K562 (cell line): Measurements from ENCODE around the gene ATP1A2. TPM values are rescaled to one million over a fixed set of nuclear protein-coding genes. Genes with fewer than 3 reads are reported as not detected.

ENCODE experiments used
- ATAC-seq: fragments of 200-7000 bp; cut with Tn5 transposase; 3 replicates; pipeline ENCODE4 v1.9.1; 2020; ENCODE audit warnings: moderate library complexity
- BruUV-seq: library from RNA; stranded (reverse); fragments of 400-500 nt; replicated peaks from 2 replicates; lab custom pipeline; 2021; lab: Mats Ljungman, UMichigan
- CTCF ChIA-PET: fragments of 300-600 bp; formaldehyde crosslinking; extraction: SDS; loops from one replicate; lab custom pipeline; 2021; ENCODE audit warnings: low intra/inter-chr PET ratio; lab: Yijun Ruan, JAX
- POLR2A ChIA-PET: fragments of 300-600, 350-650 bp; sonication (Branson Sonifier 250); formaldehyde crosslinking; extraction: SDS; loops from one replicate; lab custom pipeline; 2021; ENCODE audit warnings: antibody characterized with exemption, inconsistent platforms; lab: Yijun Ruan, JAX
- DNase-seq, 4 experiments: peaks; one replicate each; pipeline versions ENCODE4 v3.0.0 to v3.0.0-alpha.2; 2011 to 2018; ENCODE audit warnings: low spot score in 3 of 4, mixed read lengths in 3 of 4; ENCODE audit errors: extremely low read depth in 1 of 4
- FAIRE-seq: peaks from 2 replicates; lab custom pipeline; 2011; peaks lifted over from hg19 to GRCh38; lab: Jason Lieb, UNC
- H2AFZ ChIP-seq: 2 replicates; pipeline ENCODE4 v1.6.0; 2011; ENCODE audit warnings: low read depth, low read length, control low read depth, inconsistent platforms
- H3K27ac ChIP-seq: fragments of 200-600 bp; 3 replicates; pipeline ENCODE4 v1.8.0; 2011; ENCODE audit warnings: low read depth, mild to moderate bottlenecking, control low read depth, inconsistent platforms, low read length, moderate library complexity, mixed read lengths; ENCODE audit errors: extremely low read depth
- H3K27me3 ChIP-seq, 2 experiments: fragments of 300-600 bp in 1 of 2; 2 replicates in 1 of 2; 3 replicates in 1 of 2; pipeline versions ENCODE4 v1.6.0 to v1.8.0; 2011; ENCODE audit warnings: inconsistent platforms in 2 of 2, low read length in 2 of 2, mild to moderate bottlenecking in 1 of 2, mixed read lengths in 1 of 2, moderate library complexity in 1 of 2; ENCODE audit not compliant: control insufficient read depth in 2 of 2, insufficient read depth in 2 of 2
- H3K36me3 ChIP-seq: fragments of 300-600 bp; 3 replicates; pipeline ENCODE4 v1.8.0; 2011; ENCODE audit warnings: mild to moderate bottlenecking, low read length, inconsistent platforms; ENCODE audit not compliant: control insufficient read depth, insufficient read depth
- H3K4me1 ChIP-seq, 2 experiments: fragments of 200-600 bp in 1 of 2; replicated peaks in 1 of 2; 2 replicates in 1 of 2; 3 replicates in 1 of 2; pipeline versions ENCODE4 v1.5.1 to v1.8.0; 2011; ENCODE audit warnings: inconsistent platforms in 2 of 2, low read length in 2 of 2, mild to moderate bottlenecking in 1 of 2, mixed read lengths in 1 of 2, moderate library complexity in 1 of 2; ENCODE audit not compliant: control insufficient read depth in 2 of 2, insufficient read depth in 2 of 2
- H3K4me2 ChIP-seq: 2 replicates; pipeline ENCODE4 v1.6.1; 2011; ENCODE audit warnings: low read length, control low read depth, inconsistent platforms, mixed read lengths; ENCODE audit not compliant: insufficient read depth
- H3K4me3 ChIP-seq: fragments of 200-600 bp; sonication (generic), shearing (Covaris generic); 2 replicates; pipeline ENCODE4 v1.5.1; 2016; ENCODE audit warnings: control low read depth, inconsistent platforms
- H3K79me2 ChIP-seq: fragments of 200-600 bp; 3 replicates; pipeline ENCODE4 v1.8.0; 2011; ENCODE audit warnings: low read length, inconsistent platforms; ENCODE audit not compliant: control insufficient read depth, insufficient read depth
- H3K9ac ChIP-seq, 2 experiments: 2 replicates each; pipeline versions ENCODE4 v1.6.0 to v1.6.1; 2011; ENCODE audit warnings: low read depth in 2 of 2, low read length in 2 of 2, control low read depth in 1 of 2, inconsistent platforms in 1 of 2, mild to moderate bottlenecking in 1 of 2, mixed read lengths in 1 of 2; ENCODE audit not compliant: insufficient read depth in 1 of 2
- H3K9me1 ChIP-seq: one replicate; pipeline ENCODE4 v1.6.0; 2011; ENCODE audit warnings: inconsistent platforms, mild to moderate bottlenecking, low read length, moderate library complexity; ENCODE audit not compliant: control insufficient read depth, insufficient read depth
- H3K9me3 ChIP-seq: replicated peaks from 2 replicates; pipeline ENCODE4 v1.5.1; 2011; ENCODE audit warnings: low read depth, low read length, inconsistent platforms; ENCODE audit not compliant: control insufficient read depth, insufficient read depth
- H4K20me1 ChIP-seq: replicated peaks from 2 replicates; pipeline ENCODE4 v1.6.1; 2011; ENCODE audit warnings: low read length, inconsistent platforms, mixed read lengths; ENCODE audit not compliant: control insufficient read depth, insufficient read depth
- FOXA3 ChIP-seq, 2 experiments: fragments of 450-650 bp in 1 of 2; sonication (generic) in 1 of 2; formaldehyde crosslinking; IDR thresholded peaks in 1 of 2; conservative IDR thresholded peaks in 1 of 2; 2 replicates each; pipeline versions ENCODE4 v1.4.0 to v1.8.0; 2020 to 2022; ENCODE audit warnings: mild to moderate bottlenecking in 2 of 2, missing genetic modification reagents in 1 of 2
- GATA2 ChIP-seq: sonication (generic); formaldehyde crosslinking; IDR thresholded peaks from 2 replicates; pipeline ENCODE4 v1.4.0; 2020; ENCODE audit warnings: mild to moderate bottlenecking, missing genetic modification reagents
- KDM4B ChIP-seq, 2 experiments: fragments of 450-650 bp in 1 of 2; sonication (generic) in 1 of 2; IDR thresholded peaks; 2 replicates each; pipeline ENCODE4 v1.6.1; 2016 to 2017; ENCODE audit warnings: borderline replicate concordance in 2 of 2, antibody characterized with exemption in 1 of 2, low read depth in 1 of 2, mild to moderate bottlenecking in 1 of 2
- THRAP3 ChIP-seq: fragments of 450-650 bp; IDR thresholded peaks from 2 replicates; pipeline ENCODE4 v1.6.1; 2016; ENCODE audit warnings: mild to moderate bottlenecking, inconsistent platforms, borderline replicate concordance
- ZFP1 ChIP-seq: fragments of 450-650 bp; formaldehyde crosslinking; IDR thresholded peaks from 2 replicates; pipeline ENCODE4 v1.4.0; 2020; ENCODE audit warnings: mild to moderate bottlenecking, mixed read lengths
- ZNF764 ChIP-seq: fragments of 250-450 bp; sonication (Bioruptor Pico); IDR thresholded peaks from 2 replicates; pipeline ENCODE4 v1.4.0; 2020; ENCODE audit warnings: low read depth, mild to moderate bottlenecking, moderate library complexity
- ZNF766 ChIP-seq: fragments of 200-800 bp; sonication (Bioruptor generic); conservative IDR thresholded peaks from 2 replicates; pipeline ENCODE4 v1.6.1; 2016; ENCODE audit warnings: missing genetic modification characterization, missing compliant biosample characterization
- WGBS: fragments of 100-300 bp; shearing (Covaris generic); methylation state at CpG from one replicate; pipeline ENCODE4 v1.1.6; 2016; ENCODE audit warnings: low coverage, mixed read lengths; ENCODE audit not compliant: insufficient coverage; ENCODE audit errors: missing lambda C conversion rate; 5-methylcytosine and 5-hydroxymethylcytosine counted together
- in situ Hi-C: fragments of 300-500 bp; cut with MboI; formaldehyde crosslinking; loops from 4 replicates; pipeline ENCODE4 v1.15.0; 2018; ENCODE audit warnings: inconsistent platforms, mixed read lengths
- intact Hi-C: fragments of 100-400 bp; cut with micrococcal nuclease; formaldehyde crosslinking; loops from 2 replicates; pipeline ENCODE4 v1.14.2; 2022
- polyA plus RNA-seq, 8 experiments: library from polyadenylated mRNA; depleted of rRNA in 4 of 8; stranded (reverse) in 5 of 8; unstranded in 3 of 8; fragments of >200 nt; fragmentation: Nextera tagmentation in 2 of 8; fragmentation: Illumina TruSeq in 1 of 8; extraction: Ambion mirVana in 2 of 8; extraction: Trizol in 1 of 8; gene quantifications; 2 replicates each; pipeline versions ENCODE4 v1.2.1 to v1.2.3, GENCODE V29; 2011 to 2014; ENCODE audit warnings: inconsistent platforms in 1 of 8, missing spikeins in 1 of 8
- total RNA-seq, 7 experiments: library from RNA; depleted of rRNA in 6 of 7; stranded (reverse); fragments of >200 nt in 6 of 7; fragmentation: Illumina TruSeq in 2 of 7; extraction: Trizol in 2 of 7; gene quantifications; 2 replicates each; pipeline versions ENCODE4 v1.2.1 to v1.2.3, GENCODE V29; 2011 to 2021; ENCODE audit warnings: low replicate concordance in 1 of 7
- TF ChIP-seq, protein P1 (sequence below): IDR thresholded peaks from 2 replicates; pipeline ENCODE4 v1.6.1; 2012; ENCODE audit warnings: low read depth, low read length, improper control_type of control experiment, borderline replicate concordance
- TF ChIP-seq, protein P2 (sequence below): fragments of 250-450 bp; sonication (Bioruptor Pico); IDR thresholded peaks from 2 replicates; pipeline ENCODE4 v1.8.0; 2021; ENCODE audit warnings: moderate library complexity, mild to moderate bottlenecking, inconsistent platforms
- TF ChIP-seq, protein P3 (sequence below): fragments of 250-450 bp; sonication (Bioruptor Pico); IDR thresholded peaks from 2 replicates; pipeline ENCODE4 v1.4.0; 2020

The ATP1A2 gene
- total and polyA plus RNA-seq, 9 of the 15 experiments (the other 6 are each of a cell fraction or from before 2014, with no cell fraction given) = 0.04 to 0.11 (median 0.09) TPM; not detected in 6

DNA sequence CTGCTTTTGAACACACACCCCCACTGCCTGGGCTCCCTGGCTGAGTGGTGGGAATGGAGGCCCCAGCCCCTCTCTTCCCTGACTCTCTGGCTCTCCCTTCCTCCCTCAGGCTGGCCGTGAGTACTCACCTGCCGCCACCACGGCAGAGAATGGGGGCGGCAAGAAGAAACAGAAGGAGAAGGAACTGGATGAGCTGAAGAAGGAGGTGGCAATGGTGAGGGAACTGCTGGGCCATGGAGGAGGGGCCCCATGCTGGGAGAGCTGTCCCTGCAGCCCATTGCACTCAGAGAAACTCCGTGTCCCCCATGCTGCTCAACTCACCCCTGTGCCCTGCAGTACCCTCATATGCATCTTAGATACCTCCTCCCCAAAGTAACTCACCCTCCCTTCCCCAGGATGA, 5.2 kb downstream of the ATP1A2 start (continued):
- TF ChIP-seq ZNF766 (no peak), THRAP3 (no peak), ZNF764 (CRISPR knock-in tag) (no peak)
- TF ChIP-seq, all 486 proteins: peak for 0

DNA sequence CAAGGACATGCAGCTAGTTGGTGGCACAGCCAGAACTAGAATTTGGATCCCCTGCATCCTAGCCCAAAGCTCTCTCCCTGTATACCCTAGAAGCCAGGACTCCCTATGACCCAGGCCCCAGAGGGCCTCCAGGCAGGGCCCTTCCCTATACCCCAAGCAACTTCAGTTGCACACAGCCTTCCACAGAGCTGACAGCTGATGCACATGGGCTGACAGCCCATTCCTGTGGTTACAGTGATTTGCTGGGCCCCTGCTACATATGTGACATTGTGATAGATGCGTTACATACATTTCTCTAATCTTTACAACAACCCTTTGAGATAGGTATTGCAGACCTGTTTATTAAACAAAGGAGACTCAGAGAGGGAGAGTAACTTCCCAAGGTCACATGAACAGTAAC, 5.8 kb downstream of the ATP1A2 start:
- Histone ChIP-seq H3K4me3 (no peak overlapping the region), H3K4me2 (no peak overlapping the region), H3K79me2 (no peaks in the 10 kb centered on the region), H3K9me3 (no peaks in the 10 kb centered on the region), H4K20me1 (no peaks in the 10 kb centered on the region), H3K36me3 (no peaks in the 10 kb centered on the region), H3K27me3 (peaks cover 14 to 48% of the 10 kb centered on the region in 2 experiments; a peak in 4 of 5 replicates), H3K9ac (no peak overlapping the region), H3K9me1 (no peaks in the 10 kb centered on the region), H2AFZ (no peak overlapping the region), H3K4me1 (no peaks in the 10 kb centered on the region; a peak in 1 of 5 replicates), H3K27ac (no peak overlapping the region)
- ATAC-seq (no peak), FAIRE-seq (no peak), DNase-seq (no peak)
- intact Hi-C loops (no loop called here), in situ Hi-C loops (no loop called here)
- POLR2A ChIA-PET = interaction anchor here (1.2 kb wide), 1 partner anchor 17 kb away, joined by 3 read pairs; no protein-coding TSS in a partner anchor
- CTCF ChIA-PET = no interaction called here
- WGBS = 6% methylated on average over 1 of the region's 1 CpG
- no TSS peak for BruUV-seq
- TF ChIP-seq KDM4B (IDR thresholded peaks at IDR 0.05; ENCODE audit: borderline replicate concordance in 2 of 2, low read depth in 1 of 2) = no peak
- TF ChIP-seq, protein P1, sequence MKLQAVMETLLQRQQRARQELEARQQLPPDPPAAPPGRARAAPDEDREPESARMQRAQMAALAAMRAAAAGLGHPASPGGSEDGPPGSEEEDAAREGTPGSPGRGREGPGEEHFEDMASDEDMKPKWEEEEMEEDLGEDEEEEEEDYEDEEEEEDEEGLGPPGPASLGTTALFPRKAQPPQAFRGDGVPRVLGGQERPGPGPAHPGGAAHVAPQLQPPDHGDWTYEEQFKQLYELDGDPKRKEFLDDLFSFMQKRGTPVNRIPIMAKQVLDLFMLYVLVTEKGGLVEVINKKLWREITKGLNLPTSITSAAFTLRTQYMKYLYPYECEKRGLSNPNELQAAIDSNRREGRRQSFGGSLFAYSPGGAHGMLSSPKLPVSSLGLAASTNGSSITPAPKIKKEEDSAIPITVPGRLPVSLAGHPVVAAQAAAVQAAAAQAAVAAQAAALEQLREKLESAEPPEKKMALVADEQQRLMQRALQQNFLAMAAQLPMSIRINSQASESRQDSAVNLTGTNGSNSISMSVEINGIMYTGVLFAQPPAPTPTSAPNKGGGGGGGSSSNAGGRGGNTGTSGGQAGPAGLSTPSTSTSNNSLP = no peak
- no peak for TF ChIP-seq FOXA3 (CRISPR knock-in tag; conservative IDR thresholded peaks at IDR 0.05 in 1 of 2, IDR thresholded peaks at IDR 0.05 in 1 of 2)
- TF ChIP-seq, protein P2, sequence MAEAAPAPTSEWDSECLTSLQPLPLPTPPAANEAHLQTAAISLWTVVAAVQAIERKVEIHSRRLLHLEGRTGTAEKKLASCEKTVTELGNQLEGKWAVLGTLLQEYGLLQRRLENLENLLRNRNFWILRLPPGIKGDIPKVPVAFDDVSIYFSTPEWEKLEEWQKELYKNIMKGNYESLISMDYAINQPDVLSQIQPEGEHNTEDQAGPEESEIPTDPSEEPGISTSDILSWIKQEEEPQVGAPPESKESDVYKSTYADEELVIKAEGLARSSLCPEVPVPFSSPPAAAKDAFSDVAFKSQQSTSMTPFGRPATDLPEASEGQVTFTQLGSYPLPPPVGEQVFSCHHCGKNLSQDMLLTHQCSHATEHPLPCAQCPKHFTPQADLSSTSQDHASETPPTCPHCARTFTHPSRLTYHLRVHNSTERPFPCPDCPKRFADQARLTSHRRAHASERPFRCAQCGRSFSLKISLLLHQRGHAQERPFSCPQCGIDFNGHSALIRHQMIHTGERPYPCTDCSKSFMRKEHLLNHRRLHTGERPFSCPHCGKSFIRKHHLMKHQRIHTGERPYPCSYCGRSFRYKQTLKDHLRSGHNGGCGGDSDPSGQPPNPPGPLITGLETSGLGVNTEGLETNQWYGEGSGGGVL (CRISPR knock-in tag) = no peak
- TF ChIP-seq, protein P3, sequence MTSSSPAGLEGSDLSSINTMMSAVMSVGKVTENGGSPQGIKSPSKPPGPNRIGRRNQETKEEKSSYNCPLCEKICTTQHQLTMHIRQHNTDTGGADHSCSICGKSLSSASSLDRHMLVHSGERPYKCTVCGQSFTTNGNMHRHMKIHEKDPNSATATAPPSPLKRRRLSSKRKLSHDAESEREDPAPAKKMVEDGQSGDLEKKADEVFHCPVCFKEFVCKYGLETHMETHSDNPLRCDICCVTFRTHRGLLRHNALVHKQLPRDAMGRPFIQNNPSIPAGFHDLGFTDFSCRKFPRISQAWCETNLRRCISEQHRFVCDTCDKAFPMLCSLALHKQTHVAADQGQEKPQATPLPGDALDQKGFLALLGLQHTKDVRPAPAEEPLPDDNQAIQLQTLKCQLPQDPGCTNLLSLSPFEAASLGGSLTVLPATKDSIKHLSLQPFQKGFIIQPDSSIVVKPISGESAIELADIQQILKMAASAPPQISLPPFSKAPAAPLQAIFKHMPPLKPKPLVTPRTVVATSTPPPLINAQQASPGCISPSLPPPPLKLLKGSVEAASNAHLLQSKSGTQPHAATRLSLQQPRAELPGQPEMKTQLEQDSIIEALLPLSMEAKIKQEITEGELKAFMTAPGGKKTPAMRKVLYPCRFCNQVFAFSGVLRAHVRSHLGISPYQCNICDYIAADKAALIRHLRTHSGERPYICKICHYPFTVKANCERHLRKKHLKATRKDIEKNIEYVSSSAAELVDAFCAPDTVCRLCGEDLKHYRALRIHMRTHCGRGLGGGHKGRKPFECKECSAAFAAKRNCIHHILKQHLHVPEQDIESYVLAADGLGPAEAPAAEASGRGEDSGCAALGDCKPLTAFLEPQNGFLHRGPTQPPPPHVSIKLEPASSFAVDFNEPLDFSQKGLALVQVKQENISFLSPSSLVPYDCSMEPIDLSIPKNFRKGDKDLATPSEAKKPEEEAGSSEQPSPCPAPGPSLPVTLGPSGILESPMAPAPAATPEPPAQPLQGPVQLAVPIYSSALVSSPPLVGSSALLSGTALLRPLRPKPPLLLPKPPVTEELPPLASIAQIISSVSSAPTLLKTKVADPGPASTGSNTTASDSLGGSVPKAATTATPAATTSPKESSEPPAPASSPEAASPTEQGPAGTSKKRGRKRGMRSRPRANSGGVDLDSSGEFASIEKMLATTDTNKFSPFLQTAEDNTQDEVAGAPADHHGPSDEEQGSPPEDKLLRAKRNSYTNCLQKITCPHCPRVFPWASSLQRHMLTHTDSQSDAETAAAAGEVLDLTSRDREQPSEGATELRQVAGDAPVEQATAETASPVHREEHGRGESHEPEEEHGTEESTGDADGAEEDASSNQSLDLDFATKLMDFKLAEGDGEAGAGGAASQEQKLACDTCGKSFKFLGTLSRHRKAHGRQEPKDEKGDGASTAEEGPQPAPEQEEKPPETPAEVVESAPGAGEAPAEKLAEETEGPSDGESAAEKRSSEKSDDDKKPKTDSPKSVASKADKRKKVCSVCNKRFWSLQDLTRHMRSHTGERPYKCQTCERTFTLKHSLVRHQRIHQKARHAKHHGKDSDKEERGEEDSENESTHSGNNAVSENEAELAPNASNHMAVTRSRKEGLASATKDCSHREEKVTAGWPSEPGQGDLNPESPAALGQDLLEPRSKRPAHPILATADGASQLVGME (CRISPR knock-in tag) = no peak
- no peak for TF ChIP-seq ZFP1
- no peak for TF ChIP-seq GATA2
